Esophagus muscularis mucosa (tissue), 4 donors: ENCODE results near the gene INPP5B.

ENCODE experiments used
- CTCF ChIP-seq, 3 experiments: fragments of 200-600 bp in 2 of 3; fragments of 450-650 bp in 1 of 3; sonication (generic) in 2 of 3; IDR thresholded peaks; one replicate each; pipeline ENCODE4 v1.5.1; 2017 to 2019; ENCODE audit warnings: antibody characterized with exemption in 3 of 3, mild to moderate bottlenecking in 2 of 3, moderate library complexity in 1 of 3
- EP300 ChIP-seq: sonication (generic); formaldehyde crosslinking; IDR thresholded peaks from one replicate; pipeline ENCODE4 v1.6.1; 2017; ENCODE audit warnings: antibody characterized with exemption
- POLR2A ChIP-seq: fragments of 450-650 bp; IDR thresholded peaks from one replicate; pipeline ENCODE4 v1.6.1; 2017; ENCODE audit warnings: antibody characterized with exemption, moderate library complexity, mild to moderate bottlenecking, low read depth

- TF ChIP-seq CTCF (IDR thresholded peaks at IDR 0.05) (peak; percentile 47 to 87 (median 59)), EP300 (no peak), POLR2A (no peak)
These were observed 135.7 kb downstream of the INPP5B start for GRCh38 chr1:37811027-37811655.
